Hematopoietic multipotent progenitor cell treated with erythropoietin and hydrocortisone succinate and interleukin-3 and kit ligand, for 6 days (in vitro differentiated cells): ENCODE measurements around the gene TBC1D30.
"Not testable (repeated sequence)": the region's sequence is repeated elsewhere in the genome, so short reads cannot be mapped to it uniquely, and the experiment has no call there.

Experiments
- DNase-seq: peaks from one replicate; pipeline ENCODE4 v3.0.0-alpha.2; 2015

TBC1D30 gene

DNA sequence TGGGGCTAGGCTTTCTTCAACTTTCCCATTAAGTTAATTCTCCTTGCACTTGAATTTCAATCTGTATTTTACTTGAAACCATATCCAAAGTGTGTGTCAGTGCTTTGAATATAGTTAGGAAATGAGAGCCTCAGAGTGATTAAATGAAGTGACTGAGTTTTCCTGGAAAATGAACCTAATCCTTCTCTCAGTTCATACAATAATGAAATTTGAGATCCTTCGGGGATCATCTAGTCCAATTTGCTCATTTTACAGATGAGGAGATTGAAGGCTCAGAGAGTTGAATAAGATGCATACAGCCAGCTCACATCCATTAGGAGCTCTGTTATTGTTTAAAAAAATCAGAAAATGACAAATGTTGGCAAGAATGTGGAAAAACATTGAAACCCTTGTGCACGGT lies 18.3 kb upstream of the TBC1D30 start:
- no peak for DNase-seq

DNA sequence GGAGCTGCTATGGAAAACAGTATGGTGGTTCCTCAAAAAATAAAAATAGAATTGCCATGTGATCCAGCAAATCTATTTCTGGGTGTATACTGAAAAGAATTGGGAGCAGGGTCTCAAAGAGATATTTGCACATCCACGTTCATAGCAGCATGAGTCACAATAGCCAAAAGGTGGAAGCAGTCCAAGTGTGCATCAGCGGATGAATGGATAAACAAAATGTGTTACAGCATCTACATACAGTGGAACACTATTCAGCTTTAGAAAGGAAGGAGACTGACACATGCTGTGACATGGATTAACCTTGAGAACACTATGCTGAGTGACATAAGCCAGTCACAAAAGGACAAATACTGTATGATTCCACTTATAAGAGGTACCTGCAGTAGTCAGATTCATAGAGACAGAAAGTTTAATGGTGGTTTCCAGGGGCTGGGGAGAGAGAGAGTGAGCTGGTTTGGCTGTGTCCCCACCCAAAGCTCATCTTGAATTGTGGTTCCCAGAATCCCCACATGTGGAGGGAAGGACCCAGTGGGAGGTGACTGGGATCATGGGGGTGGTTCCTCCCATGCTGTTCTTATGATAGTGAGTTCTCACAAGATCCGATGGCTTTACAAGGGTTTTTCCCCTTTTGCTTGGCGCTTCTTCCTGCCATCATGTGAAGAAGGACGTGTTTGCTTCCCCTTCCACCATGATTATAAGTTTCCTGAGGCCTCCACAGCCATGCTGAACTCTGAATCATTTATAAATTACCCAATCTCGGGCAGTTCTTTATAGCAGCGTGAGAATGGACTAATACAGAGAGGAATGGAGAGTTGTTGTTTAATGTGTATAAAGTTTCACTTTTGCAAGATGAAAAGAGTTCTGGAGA lies 17.6 kb upstream of the TBC1D30 start:
- no peak for DNase-seq

DNA sequence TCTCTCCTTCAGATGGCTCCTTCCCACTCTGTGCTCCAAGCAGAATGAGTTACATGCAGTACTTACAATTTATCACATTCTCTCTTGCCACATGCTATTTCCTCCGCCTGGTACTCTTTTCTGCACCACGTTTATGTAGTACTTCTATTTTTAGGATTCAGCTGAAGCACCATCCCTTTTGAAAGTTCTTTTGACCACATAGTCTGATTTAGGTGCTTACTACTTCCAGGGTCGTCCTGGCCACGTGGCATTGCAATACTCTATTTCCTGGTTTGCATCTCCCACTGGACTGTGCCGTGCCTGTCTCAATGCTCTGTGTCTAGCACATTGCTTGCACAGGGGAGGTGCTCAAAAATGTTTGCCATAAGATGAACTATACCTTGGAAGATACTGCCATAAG lies 16.3 kb upstream of the TBC1D30 start:
- DNase-seq = no peak

DNA sequence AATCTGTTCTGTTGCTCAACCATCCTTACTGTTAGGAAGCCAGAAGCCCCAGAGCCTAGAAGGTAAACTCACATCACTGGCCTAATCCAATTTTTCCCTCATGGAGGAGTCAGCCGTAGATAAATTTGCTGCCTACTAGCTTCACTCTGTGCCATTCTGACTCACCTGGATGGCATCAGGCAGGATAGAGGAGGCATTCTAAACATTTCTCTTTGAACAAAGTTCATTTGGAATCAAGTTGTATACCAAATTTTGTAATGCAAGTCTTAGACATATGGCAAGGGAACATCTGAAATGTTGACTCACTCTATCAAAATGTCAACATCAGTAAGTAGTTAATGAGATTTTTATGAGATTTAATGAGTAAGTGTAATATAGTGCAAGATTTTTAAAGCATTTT lies 13.6 kb upstream of the TBC1D30 start:
- DNase-seq = no peak

DNA sequence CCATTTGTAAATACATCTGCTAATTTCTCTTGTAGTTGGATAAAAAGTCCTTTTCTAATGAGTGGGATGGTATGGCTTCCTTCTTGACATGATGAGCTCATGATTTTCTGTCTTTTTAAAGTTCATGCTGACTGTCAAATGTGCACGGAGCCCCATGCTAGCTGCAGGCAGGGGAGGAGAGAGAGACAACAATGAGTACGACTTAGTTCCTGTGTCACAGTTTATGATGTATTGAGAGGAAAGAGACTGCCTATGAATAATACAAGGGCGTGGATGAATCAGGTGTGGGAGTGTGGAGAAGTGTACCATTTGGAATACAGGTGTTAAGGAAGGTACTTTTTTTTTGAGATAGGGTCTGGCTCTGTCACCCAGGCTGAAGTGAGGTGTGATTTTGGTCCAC lies 10.7 kb upstream of the TBC1D30 start:
- DNase-seq = no peak

DNA sequence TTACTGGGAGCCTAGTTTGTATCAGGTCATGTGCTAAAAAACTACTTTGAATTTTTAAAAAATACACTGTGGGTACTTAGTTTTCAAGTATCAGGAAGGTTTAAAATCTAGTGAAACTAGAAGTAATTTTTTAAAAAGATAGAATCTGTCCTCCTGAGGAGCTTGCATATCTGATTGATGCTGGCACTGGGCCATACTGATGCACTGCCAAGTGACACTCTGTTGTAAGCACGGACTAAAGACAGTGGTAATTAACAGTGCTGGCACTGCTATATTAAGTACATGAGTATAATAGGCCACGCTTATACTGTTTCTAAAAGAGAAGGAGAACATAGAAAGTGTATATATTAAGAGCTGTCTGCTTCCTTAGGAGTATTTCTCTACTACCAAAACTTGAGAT lies 10.0 kb upstream of the TBC1D30 start:
- no peak for DNase-seq

DNA sequence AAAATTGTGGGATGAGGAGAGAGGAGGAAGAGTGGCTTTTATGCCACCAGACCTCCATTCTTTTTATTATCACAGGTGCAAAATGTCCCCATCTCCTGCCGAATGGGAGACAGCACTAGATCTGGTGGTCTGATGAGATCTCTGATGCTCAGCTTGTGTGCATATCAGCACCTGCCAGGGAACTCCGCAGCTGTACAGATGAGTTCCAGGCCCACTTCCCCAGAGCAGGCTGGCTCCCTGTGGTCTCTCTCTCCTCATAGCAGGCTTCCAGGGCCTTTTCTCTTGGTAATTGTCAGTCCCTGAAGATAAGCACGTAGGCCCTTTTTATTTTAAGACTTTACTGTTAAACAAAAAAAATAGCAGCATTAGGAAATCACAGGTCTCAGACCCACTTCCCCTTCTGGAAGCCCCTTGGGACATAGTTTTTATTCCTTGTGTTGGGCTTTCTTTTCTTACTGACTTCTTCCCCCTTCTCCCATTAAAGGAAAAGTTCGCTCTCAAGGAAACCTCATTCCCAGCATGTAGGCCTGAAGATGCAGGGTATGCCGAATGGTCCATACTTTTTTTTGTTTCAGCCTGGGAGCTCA lies 4.5 kb upstream of the TBC1D30 start:
- DNase-seq = no peak

DNA sequence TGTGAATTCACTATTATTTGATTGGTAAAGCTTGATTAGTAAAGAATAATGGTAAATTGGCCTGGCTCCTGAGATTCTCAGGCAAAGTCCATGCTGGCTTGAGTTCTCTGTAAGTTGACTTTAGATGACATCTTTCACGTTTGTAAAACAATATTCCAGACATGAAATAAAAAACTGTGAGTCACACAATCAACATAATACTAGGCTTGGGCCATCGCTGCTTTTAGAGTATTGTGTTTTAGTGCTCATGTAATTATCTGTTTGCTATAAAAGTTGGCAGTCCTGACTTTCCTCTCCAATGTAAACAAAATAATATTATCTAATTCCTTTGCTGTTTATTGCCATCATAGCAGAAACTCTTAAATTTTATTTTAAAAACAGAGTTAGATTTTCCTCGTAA lies 3.9 kb upstream of the TBC1D30 start:
- no peak for DNase-seq

DNA sequence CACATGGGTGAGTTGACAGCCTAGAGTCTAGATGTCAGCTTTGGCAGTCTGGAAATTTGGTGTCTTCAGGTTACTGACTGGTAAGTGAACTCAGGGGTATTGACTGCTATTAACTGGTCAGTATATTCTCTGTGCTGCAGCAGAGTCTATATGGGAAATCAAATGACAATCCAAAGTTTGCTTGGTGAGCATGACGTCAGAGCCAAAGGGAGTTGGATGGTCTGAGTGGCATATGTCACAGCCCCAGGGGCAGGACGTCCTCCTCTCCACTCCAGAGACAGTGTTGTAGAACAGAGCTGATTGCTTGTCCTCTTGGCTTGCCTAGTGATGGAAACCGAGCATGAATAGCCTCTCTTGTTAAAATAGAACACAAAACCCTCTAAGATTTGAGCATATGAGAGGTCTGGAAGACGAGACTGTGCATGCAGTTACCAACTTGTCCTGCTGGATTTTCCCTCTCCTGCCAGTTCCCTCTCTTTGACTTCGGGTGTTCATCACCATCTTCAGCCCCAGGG lies 3.3 kb upstream of the TBC1D30 start:
- DNase-seq = no peak

DNA sequence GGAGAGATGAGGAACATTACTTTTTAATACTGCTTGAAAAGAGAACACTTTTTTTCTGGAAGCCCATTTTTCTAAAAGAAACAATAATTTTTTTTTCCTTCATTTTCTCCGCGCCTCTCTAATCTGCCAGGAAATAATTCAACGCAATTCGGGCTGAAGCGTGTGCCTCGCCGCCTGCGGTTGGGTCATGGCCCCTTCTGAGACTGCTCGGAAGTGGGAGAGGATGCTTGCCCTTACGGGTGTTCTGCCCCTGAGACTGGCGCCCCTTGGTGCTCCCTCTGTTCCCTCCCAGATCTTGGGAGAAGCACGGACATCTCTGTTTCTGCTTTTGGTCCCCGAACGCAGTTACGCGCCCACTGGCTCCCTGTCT lies 332 bp upstream of the TBC1D30 start:
- DNase-seq = no peak

DNA sequence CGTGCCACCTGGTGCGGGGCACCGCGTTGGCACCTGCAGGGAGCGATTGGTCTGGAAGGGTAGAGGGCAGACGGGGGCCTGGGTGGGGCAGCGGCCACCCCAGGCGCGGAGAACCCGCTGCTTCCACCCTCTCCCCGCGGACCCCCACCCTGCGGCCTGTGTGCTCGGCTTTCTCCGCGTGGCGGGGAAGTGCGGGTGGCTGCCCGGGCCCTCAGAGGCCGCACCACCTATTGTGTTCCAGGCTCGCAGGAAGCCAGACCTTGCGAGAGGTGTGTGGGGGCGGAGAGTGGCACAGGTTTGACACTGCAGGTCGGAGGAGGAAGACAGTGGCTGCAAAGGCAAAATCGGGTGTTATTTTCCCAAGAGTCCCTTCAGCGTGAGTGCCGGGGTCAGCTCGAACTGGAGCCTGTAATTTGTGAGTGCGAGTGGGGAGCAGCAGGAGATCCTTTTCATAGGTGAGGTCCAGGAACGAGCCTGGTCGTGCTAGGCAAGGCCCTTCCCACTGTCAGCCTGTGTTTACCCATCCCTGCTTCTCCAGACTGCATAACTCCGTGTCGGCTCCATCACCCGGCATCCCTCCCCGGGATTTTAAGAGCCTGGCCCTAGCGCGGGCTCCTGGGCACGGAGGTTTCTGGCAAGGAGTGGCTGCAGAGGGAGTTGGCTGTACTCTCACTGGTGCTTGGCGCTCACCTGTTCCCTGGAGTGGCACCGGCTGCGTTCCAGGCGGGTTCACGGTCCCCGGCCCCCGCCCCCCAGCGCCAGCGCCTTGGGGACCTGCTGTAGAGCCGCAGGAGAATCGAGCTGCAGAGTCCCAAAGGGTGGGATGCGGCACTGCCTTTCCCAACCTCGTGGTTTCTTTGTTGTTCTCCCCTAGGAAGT lies 935 bp downstream of the TBC1D30 start:
- no peak for DNase-seq

DNA sequence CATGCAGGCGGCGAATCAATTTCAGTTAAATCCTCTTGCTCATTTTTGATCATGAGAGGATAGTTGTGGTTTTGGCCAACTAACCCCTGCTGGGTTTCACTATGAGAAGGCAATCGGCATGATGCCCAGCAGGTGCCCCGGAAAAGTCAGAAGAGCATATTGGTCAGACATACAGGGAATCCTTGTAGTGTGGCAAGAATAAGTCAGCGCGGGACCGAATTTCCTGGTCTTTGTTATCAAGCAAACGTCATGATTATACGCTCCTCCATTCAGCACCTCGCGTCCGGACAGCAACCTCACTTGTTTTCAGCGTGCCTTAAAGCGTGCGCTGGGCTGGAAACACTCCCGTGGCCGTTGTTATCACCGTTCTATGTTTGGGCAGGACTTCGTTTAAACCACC lies 1.8 kb downstream of the TBC1D30 start:
- peak; percentile 81 for DNase-seq

DNA sequence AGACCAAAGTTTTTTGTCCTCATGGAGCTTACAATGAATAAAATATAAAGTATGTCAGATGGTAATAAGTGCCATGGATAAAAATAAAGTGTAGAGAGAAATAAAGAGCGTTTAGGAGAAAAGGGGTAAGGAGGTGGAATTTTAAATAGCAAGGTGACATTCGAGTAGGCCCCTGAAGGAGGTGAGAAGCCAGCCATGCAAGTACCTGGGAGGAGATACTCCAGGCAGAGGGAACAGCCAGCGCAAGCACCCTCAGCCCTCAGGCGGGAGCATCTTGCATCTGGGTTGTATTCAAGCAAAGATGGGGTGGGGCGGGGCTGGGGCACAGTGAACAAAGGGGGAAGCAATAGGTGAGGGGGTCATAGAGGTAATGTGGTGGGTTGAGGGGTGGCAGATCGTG lies 4.3 kb downstream of the TBC1D30 start:
- no peak for DNase-seq

DNA sequence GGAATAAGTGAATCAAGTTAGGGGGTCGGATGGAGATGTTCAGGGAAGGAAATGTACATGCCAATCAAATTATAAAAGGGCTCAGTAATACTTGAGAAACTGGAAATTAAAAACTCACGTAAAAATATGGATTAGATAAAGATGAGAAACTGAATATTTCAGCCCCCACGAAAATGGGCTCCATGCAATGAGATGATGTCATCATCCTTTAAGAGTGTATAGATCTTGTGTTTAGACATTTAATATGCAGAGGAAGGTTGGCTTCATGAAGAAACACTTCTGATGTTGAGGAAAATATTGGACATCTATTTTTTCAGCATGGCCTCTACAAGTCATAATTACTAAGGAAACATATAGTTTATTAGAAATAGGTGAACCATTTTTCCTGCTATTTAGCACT lies 9.5 kb downstream of the TBC1D30 start:
- no peak for DNase-seq

DNA sequence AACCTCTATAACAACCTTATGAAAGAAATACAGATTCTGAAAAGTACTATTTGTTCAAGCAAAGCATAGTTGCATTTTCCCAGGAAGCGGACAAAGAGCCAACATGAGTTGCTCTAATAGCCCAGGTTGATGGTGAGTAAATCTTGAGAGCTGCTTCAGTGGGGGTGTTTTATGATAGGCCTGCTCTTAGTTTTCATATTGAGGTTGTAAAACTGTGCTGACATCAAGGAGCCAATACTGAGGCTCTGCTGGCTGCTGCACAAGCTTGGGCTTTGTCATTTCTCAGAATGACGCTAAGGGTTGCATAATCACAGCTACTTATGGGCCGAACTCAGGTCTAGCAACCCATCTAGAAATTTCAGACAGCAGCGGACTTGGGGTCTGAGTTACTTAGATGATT lies 11.5 kb downstream of the TBC1D30 start:
- DNase-seq = no peak

DNA sequence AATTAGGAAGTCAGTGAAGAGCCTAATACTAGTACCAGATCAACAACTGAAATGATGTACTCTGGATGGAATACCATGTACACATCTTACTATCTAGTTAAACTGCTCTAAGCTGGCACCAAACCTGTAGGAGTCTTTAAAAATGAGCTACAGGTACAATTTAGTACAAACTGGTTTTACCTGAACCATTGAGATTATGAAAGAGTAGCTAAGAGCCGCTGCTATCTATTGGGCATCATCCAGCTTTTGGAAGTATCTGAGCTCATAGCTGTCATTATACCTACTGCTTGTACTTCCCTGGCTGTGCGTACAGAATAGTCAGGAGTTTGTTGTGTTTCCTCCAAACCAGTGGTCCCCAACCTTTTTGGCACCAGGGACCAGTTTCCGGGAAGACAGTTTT lies 12.4 kb downstream of the TBC1D30 start:
- DNase-seq = no peak

DNA sequence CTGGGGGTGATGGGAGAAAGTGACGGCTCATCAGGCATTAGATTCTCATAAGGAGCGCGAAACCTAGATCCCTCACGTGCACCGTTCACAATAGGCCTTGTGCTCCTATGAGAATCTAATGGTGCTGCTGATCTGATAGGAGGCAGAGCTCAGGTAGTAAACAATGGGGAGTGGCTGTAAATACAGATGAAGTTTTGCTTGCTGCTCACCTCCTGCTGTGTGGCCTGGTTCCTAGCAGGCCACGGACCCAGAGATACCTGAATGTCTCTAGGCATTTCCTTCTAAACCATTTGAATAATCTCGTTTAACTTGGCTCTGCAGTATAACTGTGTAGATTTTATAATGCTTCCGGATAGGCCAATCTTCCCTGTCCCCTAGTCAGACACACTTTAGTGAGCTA lies 13.0 kb downstream of the TBC1D30 start:
- DNase-seq = no peak

DNA sequence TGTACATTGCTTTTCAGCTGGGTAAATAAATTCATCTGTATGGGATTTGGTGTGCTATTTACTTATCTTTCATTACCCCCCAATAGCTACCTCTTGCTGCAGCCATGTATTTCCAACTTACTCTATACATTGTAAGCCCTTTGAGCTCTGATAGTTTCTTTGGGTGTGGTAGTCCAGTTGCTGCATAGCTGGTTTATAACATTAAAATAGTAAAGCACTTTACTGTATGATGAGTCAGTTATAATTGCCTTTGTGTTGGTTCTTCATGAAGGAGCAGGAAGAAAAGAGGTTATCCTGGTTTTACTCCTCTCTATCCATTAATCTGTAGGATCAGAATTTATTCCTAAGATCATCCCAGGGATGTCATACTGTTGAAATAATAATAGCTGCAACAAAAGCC lies 15.7 kb downstream of the TBC1D30 start:
- no peak for DNase-seq

DNA sequence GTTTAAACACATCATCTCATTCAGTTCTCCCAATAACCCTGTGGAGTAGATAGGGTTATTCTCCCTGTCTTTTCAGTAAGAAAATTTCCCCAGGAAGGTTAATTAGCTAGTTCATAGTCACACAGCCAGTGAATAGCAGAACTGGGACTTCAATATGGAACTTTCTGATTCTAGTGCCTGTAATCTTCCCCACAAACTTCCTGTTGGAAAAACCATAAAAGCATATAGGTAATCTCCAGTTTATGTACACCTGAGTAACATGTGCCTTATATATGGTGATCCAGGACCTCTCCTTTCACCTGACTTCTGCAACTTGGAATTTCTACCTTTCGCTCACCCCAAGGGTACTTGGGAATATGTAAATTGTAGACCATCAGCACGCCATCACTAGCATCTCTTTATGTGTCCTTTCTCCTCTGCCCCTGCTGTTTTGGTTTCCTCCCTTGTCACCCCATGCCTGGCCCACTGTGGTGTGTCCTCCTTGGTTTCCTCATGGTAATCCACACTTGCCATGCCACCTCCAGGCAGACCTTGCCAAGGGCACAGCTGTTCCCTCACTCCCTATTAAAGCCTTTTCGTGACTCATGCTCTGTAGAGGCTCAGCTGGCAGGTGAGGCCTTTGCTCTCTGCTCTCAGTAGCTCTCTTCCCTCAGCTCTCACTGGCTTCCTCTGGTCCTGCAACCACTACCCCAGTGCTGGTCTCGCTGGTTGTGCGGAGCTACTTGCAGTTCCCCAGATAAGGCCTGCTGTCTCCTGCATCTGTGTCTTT lies 16.7 kb downstream of the TBC1D30 start:
- DNase-seq = no peak

DNA sequence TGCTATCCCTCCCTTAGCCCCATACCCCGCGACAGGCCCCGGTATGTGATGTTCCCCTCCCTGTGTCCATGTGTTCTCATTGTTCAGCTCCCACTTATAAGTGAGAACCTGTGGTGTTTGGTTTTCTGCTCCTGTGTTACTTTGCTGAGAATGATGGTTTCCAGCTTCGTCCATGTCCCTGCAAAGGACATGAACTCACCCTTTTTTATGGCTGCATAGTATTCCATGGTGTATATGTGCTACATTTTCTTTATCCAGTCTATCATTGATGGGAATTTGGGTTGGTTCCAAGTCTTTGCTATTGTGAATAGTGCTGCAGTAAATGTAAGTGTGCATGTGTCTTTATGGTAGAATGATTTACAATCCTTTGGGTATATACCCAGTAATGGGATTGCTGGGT lies 24.0 kb downstream of the TBC1D30 start:
- not testable (repeated sequence) for DNase-seq

DNA sequence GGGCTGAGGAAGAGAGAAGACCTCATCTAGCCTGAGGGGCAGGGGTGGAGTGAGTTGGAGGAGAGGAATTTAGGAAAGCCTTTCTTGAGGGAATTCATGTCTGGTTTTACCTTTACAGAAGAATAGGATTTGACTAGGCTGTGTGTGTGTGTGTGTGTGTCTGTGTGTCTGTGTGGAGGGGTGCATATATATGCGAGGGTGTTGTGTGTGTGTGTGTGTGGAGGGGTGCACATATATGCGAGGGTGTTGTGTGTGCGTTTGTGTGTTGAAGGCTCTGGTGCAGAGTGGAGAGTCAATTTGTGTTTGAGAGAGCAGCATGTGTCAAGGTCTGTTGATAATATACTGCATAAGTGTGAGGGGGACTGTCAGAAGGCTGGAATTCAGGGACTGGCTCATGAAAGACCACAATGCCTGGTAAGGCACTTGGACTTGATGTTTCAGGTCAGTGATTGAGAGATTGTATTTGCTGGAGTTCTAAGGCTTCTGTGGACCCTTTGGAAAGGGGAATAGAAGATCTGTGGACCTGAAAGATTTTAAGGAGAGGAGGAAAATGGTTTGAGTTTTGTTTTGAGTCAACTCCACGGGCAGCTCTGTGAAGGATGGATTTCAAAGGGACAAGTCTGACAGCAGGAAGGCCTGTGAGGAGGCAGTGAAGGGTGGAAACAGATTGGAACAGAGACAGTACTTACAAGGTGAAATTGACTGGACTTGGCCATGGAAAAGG lies 34.6 kb downstream of the TBC1D30 start:
- no peak for DNase-seq

DNA sequence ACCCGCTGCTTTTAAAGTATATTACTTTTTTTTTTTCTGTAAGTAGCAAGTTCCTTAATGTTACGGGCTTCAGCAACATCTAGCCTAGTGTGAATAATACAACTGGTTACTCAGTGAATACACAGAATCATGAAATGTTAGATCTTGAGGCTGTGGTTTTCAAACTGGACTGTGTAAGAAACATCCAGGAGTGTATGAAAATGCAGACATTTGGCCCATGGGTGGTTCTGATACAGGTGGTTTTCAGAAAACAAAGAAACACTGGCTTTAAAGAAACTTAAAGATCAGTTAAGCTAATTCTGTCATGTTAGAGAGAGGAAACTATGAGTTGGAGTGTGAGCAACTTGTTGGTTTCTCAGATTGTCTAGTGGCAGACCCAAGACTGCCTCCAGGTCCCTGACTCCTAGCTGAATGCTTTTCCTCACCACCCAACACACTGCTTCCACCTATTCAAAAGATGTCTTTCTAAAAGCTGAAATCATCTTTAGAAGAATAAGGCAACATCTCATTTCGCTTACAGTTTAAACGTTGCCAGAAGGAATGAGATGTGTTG lies 36.1 kb downstream of the TBC1D30 start:
- DNase-seq = no peak
